ENCODE data around the gene NSMCE3. TPM values are rescaled to one million over a fixed set of nuclear protein-coding genes. Genes with fewer than 3 reads are reported as not detected.

NSMCE3 gene
- polyA plus RNA-seq, 1 donor, result 5.7 TPM

GRCh38 chr15:29220852-29221251, 48.8 kb downstream of the NSMCE3 start:
- no peak for DNase-seq

- no peak for DNase-seq
Measured at GRCh38 chr15:29216955-29217354, 52.7 kb downstream of the NSMCE3 start.

All from hindlimb muscle (tissue), 1 donor.